ENCODE results near the gene PRM2. TPM values are rescaled to one million over a fixed set of nuclear protein-coding genes. Genes with fewer than 3 reads are reported as not detected.

PRM2 gene
- total RNA-seq, 2 donors from 2014 or later = not detected

DNA sequence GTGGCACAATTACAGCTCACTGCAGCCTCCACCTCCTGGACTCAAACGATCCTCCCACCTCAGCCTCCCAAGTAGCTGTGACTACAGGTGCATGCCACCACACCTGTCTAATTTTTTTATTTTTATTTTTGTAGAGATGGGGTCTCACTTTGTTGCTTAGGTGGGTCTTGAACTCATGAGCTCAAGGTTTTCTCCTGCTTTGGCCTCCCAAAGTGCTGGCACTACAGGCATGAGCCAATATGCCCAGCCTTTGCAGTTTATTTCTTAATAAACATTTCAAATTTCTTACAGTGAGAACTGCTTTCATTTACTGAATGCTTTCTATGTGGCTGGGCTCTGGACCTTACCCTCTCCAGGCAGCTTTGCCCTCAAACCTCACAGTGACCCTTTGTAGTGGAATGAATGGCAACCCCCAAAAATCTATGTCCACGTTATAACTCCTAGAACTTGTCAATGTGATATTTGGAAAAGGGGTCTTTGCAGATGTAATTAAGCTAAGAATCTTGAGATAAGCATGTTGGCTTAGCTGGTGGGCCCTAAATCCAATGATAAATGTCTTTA, 5.6 kb downstream of the PRM2 start:
- no peak for ATAC-seq
- no peak for DNase-seq
- intact Hi-C loops (cut with DNase I) = no loop called here

DNA sequence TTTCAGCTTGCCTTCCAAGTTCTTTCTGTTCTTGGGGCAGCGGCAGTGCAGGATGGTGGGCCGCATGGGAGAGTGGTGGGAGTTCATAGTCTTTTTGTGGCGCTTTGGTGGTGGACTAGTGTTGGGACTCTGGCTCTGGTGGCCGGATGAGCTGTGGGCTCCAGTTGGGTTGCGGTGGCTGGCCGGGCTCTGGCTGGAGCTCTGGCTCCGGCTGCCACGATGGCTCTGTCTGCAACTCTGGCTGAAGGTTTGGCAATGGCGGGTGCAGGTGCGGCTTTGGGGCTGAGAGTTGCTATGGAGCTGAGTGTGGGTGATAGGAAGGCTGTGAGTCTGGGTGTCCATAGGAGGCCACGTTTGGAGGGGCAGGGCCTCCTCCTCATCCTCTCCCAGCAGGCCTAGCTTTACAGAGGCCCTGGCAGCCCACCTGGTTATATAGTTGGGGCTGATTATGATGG, 7.3 kb downstream of the PRM2 start, which contains the start of gene TNP2:
Gene TNP2, minus strand, starts transcription at position 405 of the 455 bp plus-strand sequence. Its CDS starts 63 bp downstream, at position 342.
- ATAC-seq = no peak
- intact Hi-C loops (cut with DNase I) = no loop called here
- DNase-seq = no peak

DNA sequence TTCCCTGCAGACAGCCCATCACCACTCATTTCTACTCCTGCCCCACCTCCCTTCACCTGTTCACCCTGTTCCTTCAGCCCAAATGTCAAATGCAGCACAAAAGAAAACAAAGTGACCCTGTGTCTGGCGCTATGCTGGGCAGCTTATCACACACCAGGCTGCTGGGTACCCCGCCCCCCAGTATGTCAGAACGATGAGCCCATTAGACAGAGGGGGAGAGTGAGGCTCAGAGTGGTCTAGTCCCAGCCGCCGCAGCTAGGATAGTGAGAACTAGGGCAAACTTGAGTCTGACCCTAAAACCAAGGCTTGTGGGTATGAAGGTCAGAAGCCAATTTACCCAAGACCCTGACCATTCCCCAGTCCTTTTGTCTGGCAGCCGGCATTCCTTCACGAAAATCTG, 11.2 kb downstream of the PRM2 start:
- ATAC-seq (no peak), DNase-seq (no peak)
- intact Hi-C loops (cut with DNase I) = no loop called here

DNA sequence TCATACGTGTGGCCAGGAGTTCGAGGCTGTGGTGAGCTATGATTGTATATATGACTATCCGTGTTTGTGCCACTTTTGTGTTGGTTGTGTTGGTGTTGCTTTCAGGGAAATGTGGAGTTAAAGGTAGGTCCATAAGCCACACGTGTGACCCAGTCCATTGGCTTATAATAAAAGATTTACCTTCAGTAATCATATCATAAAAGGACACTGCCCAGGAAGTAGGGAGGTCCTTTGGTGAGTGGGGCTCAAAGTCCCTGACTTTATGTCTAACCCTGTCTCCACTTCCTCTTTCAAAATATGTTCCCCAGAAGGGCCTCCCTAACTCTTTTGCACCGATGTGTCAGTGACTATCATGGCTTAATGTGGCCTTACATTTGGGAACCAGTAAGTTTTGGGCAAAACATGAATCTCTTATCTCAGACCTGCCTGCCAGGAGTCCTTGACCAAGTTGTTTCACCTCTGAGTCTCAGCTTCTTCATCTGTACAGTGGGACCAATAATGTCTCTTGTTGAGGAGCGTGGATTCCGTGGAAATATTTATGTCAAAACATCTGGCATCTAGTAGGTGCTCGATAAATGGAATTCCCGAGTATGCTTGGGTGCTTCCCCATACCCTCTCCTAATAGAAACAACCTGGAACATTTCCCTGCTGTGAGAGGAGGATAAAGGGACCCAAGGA, 12.0 kb downstream of the PRM2 start:
- no peak for ATAC-seq
- intact Hi-C loops (cut with DNase I) = no loop called here
- DNase-seq = no peak

DNA sequence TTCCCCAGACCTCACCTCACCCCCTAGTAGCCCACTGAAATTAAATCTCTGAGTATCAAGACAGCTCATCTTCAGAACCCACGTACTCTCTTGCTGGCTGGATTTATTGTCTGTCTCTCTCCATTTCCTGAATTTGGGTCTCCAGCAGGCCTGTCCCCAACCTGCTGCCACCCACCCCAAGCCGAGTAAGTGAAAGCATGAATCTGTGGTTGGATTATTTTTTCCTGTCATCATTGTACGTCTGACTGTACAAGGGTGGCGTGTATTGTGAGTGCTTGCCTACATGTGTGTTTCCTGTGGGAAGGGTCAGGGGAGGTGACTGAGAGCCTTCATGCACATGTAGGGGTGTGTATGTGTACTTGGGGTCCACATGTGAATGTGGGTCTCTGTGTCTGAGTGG, 12.5 kb downstream of the PRM2 start:
- DNase-seq = no peak
- intact Hi-C loops (cut with DNase I) = no loop called here
- ATAC-seq = no peak

DNA sequence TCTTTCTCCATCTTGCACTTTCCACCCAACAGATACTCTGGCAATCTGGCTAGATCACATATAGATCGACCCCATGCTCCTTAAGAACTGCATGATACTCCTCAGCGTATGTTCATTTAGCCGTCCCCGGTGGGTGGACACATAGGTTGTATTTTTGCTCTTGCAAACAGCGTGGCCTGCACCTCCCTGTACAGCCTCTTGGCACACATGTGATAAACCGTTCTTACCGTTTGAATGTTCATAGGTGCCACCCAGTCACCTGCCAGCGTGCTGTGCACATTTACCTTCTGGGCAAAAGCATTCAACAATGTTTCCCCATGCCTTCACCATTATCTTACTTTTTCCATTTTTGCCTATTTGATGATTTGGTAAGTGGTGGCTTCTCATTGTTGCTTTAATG, 13.4 kb downstream of the PRM2 start:
- intact Hi-C loops (cut with DNase I) = no loop called here
- ATAC-seq (no peak), DNase-seq (no peak)

DNA sequence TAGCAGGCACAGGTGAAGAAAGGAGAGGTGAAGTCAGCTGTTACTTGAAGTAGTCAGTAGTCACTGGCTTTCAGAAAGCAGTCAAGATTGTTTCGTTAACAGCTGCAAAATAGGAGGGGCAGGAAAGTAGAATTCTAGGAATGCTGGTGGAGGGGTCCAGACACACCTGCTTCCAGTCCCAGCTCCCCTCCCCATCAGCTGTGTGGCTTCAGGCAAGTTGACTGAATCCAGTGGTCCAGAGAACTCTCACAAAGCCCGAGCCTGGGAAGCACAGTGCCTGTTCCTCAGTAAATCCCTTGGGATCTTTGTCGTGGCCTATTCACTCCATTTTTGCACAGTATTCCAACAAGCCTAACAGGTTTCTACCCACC, 15.7 kb downstream of the PRM2 start:
- no peak for DNase-seq
- ATAC-seq = no peak
- intact Hi-C loops (cut with DNase I) = no loop called here

DNA sequence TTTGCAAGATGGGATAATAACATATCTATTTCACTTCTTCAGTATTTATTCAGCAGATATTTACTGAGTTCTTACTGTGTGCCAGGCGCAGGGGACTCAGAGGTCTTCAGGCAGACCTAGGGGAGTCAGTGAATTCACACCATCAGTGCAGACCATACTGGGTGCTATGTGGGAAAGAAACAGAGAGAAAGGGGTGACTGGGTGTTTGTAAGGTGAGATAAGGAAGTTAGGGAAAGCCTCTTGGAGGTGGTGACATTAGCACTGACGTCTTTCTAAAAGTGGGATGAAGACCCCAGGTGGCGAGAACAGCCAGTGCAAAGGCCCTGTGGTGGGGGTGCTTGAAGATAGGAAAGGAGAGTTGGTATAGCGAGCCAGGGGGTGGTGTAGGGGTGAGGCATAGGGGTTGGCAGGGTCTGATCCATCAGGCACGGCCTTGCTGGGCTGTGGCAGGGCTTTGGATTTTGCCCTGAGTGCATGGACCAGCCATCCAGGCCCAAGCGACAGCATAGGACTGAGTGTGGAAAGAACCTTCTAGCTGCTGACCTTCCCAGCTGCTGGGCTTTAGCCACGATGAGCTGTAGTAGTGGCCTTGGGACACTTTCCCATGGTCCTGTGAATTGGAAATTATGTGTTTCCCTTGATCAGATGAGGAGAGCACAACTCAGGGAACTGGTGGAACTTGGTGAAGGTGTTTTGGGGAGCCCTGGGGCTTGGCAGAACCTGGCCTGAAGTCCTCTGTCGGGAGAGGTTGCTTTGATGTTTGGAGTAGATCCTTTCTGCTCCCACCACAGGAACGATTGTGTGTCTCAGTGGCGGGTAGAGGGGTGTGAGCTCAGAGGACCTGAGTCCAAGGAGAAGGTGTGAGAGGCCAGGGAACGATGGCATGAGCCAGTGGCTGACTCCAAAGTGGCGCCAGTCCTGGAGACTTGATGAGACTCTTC, 16.4 kb downstream of the PRM2 start:
- no peak for ATAC-seq
- intact Hi-C loops (cut with DNase I) = loop anchor here (5.0 to 10.0 kb wide), 4 partner anchors 85 to 288 kb away; no protein-coding TSS in a partner anchor

DNA sequence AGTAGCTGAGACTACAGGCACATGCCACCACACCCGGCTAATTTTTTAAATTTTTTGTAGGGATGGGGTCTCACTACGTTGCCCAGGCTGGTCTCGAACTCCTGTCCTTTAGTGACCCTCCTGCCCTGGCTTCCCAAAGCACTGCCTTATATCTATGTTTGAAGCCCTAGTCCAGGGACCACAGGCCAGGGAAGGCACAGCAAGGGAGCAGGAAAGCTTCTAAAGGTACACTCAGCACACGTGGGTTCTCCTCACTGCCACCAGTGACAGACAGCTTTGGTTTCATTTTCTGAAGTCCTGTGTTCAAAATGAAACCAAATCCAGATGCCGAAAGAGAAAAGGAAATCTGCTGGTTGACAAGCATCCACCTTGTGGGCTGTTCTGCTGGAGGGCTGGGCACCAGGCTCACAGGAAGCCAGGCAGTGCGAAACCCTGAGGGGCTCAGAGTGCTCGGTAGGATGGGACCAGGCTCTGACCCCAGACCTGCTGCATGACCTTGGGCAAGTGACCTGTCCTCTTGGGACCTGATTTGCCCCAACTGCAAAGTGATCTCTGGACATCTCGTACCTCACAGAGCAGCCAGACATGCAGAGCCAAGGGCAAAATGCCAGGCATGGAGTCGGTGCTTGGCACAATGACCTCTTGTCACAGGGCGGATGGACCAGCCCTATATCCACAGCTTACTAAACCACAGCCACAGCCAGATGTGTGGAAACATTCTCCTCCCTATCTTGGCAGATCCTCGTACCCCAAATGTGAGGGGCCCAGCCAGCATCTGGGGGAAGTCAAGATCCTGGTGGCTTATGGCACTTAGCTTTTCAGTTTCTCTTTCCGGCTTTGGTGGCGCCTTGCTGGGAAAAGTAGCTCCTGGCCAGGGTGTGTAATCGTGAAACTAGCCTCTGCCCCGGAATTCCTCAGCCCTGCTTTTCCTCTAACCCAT, 17.5 kb downstream of the PRM2 start:
- intact Hi-C loops (cut with DNase I) = loop anchor here (5.0 to 10.0 kb wide), 4 partner anchors 84 to 287 kb away; no protein-coding TSS in a partner anchor
- ATAC-seq (no peak), DNase-seq (peak; percentile 71)

More for the DNA sequence above, 16.4 kb downstream of the PRM2 start:
- DNase-seq = no peak

DNA sequence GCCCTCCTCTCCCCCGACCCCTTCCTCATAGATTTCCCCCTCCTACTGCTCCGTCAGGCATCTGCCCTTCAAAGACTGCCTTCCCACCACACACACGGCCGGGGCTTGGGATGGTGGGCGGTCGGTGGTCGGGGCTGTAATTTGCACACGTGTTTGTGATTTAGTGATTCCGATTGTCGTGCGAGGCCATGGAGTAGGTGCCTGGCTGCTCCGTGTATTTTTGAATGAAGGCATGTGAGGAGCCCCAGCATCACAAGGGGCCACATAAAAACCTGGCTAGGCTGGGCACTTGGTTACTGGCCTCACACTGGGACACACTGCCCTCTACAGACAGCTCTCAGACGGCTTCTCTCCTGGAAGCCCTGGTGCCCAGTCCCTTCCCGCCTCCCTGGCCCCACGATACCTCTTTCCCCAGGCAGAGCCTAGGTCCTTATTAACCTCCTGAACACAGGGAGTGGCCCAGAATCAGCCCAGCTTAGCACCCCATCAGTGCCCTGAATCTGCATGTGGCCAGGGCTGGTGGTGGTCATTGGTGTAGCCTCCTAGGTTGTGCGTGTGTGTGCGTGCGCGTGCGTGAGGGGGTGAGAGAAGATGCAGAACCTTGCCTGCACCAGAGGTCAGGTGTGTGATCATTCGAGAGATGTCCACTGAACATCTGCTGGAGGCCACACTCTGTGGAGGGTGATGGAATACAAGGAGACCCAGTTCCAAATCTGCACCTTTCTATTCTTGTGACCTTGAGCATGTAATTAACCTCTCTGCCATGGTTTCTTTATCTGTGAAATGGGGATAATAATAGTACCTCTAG, 18.9 kb downstream of the PRM2 start:
- intact Hi-C loops (cut with DNase I) = loop anchor here (2.0 to 10.0 kb wide), 6 partner anchors 83 to 287 kb away; no protein-coding TSS in a partner anchor
- peak; percentile 50 to 72 for ATAC-seq
- peak; percentile 79 for DNase-seq

DNA sequence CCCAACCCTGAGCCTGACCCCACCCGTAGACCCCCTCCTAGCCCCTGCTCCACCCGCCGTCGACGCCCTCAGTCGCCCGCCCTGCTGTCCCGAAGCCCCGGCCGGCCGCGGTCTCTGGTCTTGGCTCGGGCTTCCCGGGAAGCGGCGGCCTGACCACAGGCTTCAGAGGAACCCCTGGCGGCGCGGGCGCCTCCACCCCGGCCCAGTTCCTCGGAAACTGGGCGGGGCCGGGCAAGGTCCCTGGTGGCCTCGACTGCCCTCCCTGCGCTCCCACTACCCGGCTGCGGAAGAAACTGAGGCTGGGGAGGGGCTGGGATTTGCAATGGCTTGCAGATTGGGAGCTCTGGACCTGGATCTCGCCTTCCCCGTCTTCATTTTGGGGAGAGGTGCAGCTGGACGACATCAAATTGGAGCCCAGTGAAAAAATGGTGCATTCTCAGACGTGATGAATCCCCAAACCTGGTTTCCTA, 19.6 kb downstream of the PRM2 start:
- DNase-seq (peak; percentile 68), ATAC-seq (peak; percentile 38 to 58)
- intact Hi-C loops (cut with DNase I) = loop anchor here (2.0 to 10.0 kb wide), 6 partner anchors 82 to 286 kb away; no protein-coding TSS in a partner anchor

DNA sequence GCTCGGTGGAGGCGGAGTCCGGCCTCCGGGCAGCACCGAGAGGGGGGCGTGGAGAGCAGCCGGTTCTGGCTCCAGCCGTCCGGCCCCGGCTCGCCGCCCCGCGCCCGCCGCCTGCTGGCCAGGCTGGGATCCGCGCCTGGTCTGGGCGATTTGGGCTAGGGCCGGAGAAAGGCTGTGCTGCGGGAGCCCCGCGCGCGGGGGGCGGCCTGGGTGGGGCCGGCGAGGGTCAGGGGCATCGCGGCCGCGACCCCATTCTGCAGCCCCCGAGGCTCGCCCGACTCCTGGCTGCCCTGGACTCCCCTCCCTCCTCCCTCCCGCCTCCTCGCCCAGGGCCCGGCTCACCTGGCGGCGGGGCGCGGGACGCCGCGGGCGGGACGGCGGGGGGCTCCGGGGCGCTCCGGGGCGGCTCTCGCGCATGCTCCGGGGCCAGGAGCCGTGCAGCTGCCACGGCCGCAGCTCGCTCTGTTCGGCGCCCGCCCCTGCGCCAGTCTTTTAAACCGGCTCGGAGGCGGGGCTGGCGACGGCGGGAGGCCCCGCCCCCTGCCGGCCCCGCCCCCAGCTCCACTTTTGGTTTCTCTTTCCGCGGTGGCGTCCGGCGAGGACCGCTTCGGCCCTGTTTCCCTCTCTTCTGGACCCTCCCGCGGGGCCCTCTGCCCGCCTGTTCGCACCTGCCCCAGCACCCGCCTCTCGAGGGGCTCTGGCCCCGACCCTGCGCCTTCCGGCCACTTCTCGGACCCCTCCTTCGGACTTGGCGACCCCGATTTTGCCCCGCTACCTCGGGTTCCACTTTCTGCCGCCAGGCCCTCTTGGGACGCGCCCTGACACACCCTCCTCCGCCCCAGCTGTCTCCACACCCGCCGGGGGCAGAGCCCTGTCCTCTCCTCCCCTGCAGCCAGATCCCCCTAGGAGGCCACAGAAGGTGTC, 20.3 kb downstream of the PRM2 start, which contains the start of gene SOCS1:
Gene SOCS1, minus strand, starts transcription at position 468 of the 924 bp plus-strand sequence. CDS start 726 bp downstream, outside the sequence.
- ATAC-seq = peak; percentile 83 to 84
- peak; percentile 87 for DNase-seq
- intact Hi-C loops (cut with DNase I) = loop anchor here (2.0 to 10.0 kb wide), 6 partner anchors 81 to 285 kb away; no protein-coding TSS in a partner anchor

DNA sequence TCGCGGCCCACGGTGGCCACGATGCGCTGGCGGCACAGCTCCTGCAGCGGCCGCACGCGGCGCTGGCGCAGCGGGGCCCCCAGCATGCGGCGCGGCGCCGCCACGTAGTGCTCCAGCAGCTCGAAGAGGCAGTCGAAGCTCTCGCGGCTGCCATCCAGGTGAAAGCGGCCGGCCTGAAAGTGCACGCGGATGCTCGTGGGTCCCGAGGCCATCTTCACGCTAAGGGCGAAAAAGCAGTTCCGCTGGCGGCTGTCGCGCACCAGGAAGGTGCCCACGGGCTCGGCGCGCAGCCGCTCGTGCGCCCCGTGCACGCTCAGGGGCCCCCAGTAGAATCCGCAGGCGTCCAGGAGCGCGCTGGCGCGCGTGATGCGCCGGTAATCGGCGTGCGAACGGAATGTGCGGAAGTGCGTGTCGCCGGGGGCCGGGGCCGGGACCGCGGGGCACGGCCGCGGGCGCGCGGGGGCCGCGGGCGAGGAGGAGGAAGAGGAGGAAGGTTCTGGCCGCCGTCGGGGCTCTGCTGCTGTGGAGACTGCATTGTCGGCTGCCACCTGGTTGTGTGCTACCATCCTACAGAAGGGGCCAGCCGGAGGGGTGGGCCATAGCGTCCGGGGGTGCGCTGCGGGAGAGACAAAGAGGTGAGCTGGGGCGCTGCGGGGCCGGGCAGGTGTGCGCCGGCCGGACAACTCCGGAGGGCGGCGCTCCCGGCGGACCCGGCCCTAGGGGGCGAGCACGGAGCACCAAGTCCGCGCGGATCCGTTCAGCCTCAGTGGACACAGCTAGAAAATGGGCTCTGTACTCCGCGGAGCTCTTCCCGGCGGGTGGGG, 21.2 kb downstream of the PRM2 start:
- ATAC-seq = peak; percentile 1 to 5

DNA sequence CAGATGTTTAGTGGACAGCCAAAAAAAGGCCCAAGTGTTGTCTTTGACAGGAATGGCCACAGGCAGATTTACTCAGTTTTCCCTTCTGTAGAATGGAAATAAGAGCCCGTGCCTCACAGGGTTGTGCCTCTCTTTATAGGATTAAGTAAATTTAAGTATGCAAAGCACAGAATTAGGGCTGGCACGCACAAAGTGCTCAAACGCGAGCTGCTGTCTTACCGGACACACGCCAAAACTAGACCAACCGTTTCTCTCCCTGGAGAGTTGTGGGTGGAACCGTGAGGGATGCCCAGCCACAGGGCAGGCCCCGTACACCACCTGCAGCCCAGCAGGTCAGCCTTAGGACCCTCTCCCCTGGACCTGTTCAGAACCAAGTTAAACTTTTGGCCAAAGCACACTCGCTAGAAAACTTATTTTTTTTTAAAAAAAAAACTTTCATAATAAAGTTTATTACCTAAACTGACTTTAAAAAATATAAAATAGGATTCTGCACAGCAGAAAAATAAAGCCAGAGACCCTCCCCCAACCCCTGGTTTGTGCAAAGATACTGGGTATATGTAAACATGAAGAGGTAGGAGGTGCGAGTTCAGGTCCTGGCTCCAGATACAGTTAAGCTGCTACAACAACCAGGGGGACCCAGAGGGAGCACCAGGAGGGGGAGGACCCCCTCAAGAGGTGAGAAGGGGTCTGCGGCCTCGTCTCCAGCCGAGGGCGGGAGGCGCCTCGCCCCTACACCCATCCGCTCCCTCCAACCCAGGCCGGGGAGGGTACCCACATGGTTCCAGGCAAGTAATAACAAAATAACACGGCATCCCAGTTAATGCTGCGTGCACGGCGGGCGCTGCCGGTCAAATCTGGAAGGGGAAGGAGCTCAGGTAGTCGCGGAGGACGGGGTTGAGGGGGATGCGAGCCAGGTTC, 22.0 kb downstream of the PRM2 start:
- DNase-seq (no peak), ATAC-seq (no peak)
- intact Hi-C loops (cut with DNase I) = loop anchor here (10.0 kb wide), 3 partner anchors 79 to 119 kb away; no protein-coding TSS in a partner anchor

More for the DNA sequence above, 21.2 kb downstream of the PRM2 start:
- intact Hi-C loops (cut with DNase I) = loop anchor here (5.0 to 10.0 kb wide), 4 partner anchors 80 to 283 kb away; no protein-coding TSS in a partner anchor
- peak; percentile 55 for DNase-seq

Data from left cardiac atrium (tissue), 4 donors.